Endothelial cell (in vitro differentiated cells): ENCODE results near the gene MINK1. TPM values are rescaled to one million over a fixed set of nuclear protein-coding genes. Genes with fewer than 3 reads are reported as not detected.

ENCODE experiments used
- DNase-seq: peaks from one replicate; pipeline ENCODE4 v3.0.0; 2021; ENCODE audit warnings: low spot score
- H3K27ac Mint-ChIP-seq: one replicate; pipeline ENCODE4 v1.8.0; 2021; ENCODE audit warnings: mixed read lengths, inconsistent platforms; ENCODE audit not compliant: unreplicated experiment
- H3K27me3 Mint-ChIP-seq: one replicate; pipeline ENCODE4 v1.8.0; 2021; ENCODE audit warnings: mild to moderate bottlenecking, moderate library complexity, mixed read lengths, inconsistent platforms; ENCODE audit not compliant: unreplicated experiment
- H3K36me3 Mint-ChIP-seq: one replicate; pipeline ENCODE4 v1.8.0; 2021; ENCODE audit warnings: mild to moderate bottlenecking, low read depth, mixed read lengths, inconsistent platforms; ENCODE audit not compliant: unreplicated experiment
- H3K4me1 Mint-ChIP-seq: one replicate; pipeline ENCODE4 v1.8.0; 2021; ENCODE audit warnings: mild to moderate bottlenecking, mixed read lengths, inconsistent platforms; ENCODE audit not compliant: unreplicated experiment
- H3K4me3 Mint-ChIP-seq: one replicate; pipeline ENCODE4 v1.8.0; 2021; ENCODE audit warnings: mild to moderate bottlenecking, mixed read lengths, inconsistent platforms; ENCODE audit not compliant: unreplicated experiment
- H3K9me3 Mint-ChIP-seq: one replicate; pipeline ENCODE4 v1.8.0; 2021; ENCODE audit warnings: mixed read lengths, inconsistent platforms; ENCODE audit not compliant: unreplicated experiment
- total RNA-seq: library from RNA; stranded (reverse); fragmentation: NEBNext Ultra II Directional; extraction: Animal tissue kit (Norgen Biotek cat#: 25700); gene quantifications from one replicate; pipeline ENCODE4 v1.2.1, GENCODE V29; 2021; ENCODE audit not compliant: unreplicated experiment
- TF ChIP-seq, protein P1 (sequence below): fragments of 200-600 bp; sonication (generic); IDR thresholded peaks from one replicate; pipeline ENCODE4 v1.5.0; 2021; ENCODE audit warnings: antibody characterized with exemption; ENCODE audit not compliant: unreplicated experiment

Gene MINK1
- total RNA-seq, 1 donor from 2014 or later, result 176 TPM

DNA sequence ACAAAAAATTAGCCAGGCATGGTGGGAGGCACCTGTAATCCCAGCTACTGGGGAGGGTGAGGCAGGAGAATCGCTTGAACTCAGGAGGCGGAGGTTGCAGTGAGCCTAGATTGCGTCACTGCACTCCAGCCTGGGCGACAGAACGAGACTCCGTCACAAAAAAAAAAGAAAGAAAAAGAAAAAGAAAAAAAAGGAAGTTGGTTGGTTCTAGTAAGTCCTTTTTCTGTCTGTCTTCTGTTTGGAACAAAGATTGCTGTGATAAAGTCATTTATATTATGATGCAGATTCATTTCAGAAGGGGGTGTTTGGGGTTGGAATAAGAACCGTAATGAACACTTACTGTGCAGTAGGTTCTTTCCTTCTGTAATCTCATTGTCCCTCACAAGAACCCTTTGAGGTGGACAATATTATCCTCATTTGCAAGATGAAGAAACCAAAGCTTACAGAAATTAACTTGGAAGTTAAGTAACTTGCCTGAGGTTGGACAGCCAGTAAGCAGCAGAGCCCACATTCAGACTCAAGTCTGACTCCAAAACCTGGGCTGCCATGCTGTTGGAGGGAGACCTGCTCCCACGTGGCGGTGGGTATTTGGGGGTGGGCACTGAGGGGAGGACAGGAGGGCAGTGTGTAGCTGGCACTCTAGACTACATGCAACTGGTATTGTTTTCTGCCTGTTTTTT, 10.3 kb downstream of the MINK1 start:
- Mint-ChIP-seq H3K27me3 (peaks cover 4% of the 10 kb centered on the region), H3K4me3 (no peak overlapping the region), H3K4me1 (peaks cover 25% of the 10 kb centered on the region), H3K27ac (no peak overlapping the region), H3K36me3 (peaks cover 4% of the 10 kb centered on the region), H3K9me3 (no peaks in the 10 kb centered on the region)
- DNase-seq, result no peak
- TF ChIP-seq, protein P1, sequence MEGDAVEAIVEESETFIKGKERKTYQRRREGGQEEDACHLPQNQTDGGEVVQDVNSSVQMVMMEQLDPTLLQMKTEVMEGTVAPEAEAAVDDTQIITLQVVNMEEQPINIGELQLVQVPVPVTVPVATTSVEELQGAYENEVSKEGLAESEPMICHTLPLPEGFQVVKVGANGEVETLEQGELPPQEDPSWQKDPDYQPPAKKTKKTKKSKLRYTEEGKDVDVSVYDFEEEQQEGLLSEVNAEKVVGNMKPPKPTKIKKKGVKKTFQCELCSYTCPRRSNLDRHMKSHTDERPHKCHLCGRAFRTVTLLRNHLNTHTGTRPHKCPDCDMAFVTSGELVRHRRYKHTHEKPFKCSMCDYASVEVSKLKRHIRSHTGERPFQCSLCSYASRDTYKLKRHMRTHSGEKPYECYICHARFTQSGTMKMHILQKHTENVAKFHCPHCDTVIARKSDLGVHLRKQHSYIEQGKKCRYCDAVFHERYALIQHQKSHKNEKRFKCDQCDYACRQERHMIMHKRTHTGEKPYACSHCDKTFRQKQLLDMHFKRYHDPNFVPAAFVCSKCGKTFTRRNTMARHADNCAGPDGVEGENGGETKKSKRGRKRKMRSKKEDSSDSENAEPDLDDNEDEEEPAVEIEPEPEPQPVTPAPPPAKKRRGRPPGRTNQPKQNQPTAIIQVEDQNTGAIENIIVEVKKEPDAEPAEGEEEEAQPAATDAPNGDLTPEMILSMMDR, result no peak

DNA sequence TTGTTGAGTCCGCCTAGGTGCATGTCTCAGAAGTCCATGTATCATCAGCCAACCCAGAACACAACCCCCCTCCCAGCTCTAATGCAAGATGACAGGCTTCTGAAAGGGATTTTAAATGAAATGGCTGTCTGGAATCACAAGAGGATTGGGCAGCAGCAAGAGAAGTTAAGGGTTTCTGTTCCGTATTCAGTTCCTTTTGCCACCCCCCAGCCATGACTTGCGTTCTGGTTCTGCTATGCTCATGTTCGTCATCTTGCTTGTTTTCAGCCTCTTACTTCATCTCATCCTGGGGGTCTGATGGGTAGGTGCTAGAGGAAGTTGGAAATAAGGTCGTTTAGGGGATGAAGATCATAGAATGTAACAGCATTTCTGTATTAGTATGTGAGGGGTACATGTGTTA, 12.0 kb downstream of the MINK1 start:
- Mint-ChIP-seq H3K9me3 (no peaks in the 10 kb centered on the region), H3K36me3 (peaks cover 7% of the 10 kb centered on the region), H3K4me1 (peaks cover 28% of the 10 kb centered on the region), H3K4me3 (no peak overlapping the region), H3K27ac (no peak overlapping the region), H3K27me3 (peaks cover 5% of the 10 kb centered on the region)
- TF ChIP-seq, protein P1, result no peak
- DNase-seq, result no peak

DNA sequence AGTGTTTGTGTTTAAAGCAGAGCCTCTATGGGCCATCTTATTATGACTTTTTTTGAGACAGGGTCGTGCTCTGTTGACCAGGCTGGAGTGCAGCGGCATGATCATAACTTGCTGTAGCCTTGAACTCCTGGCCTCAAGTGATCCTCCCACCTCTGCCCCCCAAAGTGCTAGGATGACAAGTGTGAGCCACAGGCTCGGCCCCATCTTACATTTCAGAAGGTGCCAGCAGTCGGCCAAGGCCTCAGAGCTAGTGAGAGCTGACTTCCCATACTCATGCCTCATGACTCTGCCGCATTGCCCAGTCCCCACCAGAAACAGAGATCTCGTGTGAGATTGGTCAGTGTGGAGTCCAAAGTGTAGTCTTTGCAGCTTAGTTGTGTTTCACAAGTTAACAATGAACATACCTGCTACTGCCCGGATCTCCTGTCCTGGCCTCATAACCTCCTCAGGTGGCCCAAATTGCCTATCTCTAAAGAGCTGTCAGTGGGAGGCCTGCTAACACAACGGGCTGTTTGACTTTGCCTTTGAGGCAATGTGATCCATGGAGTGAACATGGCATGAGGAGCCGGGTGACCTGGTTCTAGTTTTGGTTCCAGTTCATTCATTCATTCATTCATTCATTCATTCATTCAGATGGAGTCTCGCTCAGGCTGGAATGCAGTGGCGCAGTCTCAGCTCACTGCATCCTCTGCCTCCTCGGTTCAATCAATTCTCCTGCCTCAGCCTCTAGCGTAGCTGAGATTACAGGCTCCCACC, 13.7 kb downstream of the MINK1 start:
- Mint-ChIP-seq H3K9me3 (no peaks in the 10 kb centered on the region), H3K27me3 (peaks cover 4% of the 10 kb centered on the region), H3K4me3 (no peak overlapping the region), H3K4me1 (peaks cover 32% of the 10 kb centered on the region), H3K27ac (no peak overlapping the region), H3K36me3 (peaks cover 7% of the 10 kb centered on the region)
- TF ChIP-seq, protein P1, result no peak
- DNase-seq, result no peak

DNA sequence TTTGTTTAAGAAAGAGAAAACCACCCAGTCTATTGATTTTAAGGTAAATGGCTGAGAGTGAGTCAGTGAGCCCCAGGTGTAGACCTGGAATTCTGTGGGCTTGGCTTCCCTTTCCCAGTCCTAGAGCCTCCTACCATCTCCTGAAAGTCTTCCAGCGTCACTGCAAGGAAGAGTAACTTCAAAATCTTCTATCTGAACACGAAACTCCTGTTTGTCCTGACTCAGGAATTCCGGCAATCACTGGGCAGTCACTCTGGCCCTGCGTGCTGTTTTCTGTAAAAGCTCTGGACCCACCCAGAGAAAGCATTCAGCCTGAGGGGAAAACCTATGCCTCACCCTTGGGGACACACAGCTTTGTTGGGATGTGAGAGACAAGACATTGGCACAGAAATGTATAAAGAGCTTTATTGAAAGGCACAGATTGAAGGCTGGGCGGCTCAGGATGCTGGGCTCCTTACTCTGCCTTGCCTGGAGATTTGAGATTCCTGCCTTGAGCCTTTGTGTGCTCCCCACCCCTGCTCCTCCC, 15.9 kb downstream of the MINK1 start:
- Mint-ChIP-seq H3K4me3 (no peak overlapping the region), H3K4me1 (peaks cover 41% of the 10 kb centered on the region), H3K36me3 (peaks cover 13% of the 10 kb centered on the region), H3K9me3 (no peaks in the 10 kb centered on the region), H3K27me3 (peaks cover 4% of the 10 kb centered on the region), H3K27ac (peak overlapping the region; percentile 18)
- DNase-seq, result no peak
- TF ChIP-seq, protein P1, result no peak

DNA sequence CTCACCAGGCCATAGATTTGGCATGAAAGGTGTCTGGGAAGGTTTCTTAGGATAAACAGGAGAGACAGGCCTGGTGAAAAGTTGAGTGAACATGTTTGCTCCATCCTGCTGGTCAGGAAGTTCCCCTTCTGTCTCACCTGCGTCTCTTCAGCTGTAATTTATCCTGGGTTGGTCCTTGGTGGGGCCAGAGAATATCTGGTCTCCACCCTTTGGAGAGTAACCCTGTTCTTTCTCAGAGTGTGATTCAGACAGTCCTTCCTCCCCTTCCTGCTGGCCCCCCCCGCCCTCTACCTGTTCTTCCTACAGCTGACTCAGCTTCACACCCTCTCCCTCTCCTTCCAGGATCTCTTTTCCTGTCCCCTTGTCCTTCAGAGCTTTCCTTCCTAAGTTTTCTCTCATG, 17.1 kb downstream of the MINK1 start:
- DNase-seq, result no peak
- Mint-ChIP-seq H3K36me3 (peaks cover 13% of the 10 kb centered on the region), H3K27me3 (peaks cover 7% of the 10 kb centered on the region), H3K4me3 (no peak overlapping the region), H3K4me1 (peaks cover 46% of the 10 kb centered on the region), H3K9me3 (no peaks in the 10 kb centered on the region), H3K27ac (no peak overlapping the region)
- TF ChIP-seq, protein P1, result no peak
